HepG2 (cell line): ENCODE measurements around the gene LHB. TPM values are rescaled to one million over a fixed set of nuclear protein-coding genes. Genes with fewer than 3 reads are reported as not detected.
A peak's percentile ranks its signal among the peaks of the same experiment; 100 is the strongest.

Source experiments
- ARNT2 ChIP-seq: sonication (generic); formaldehyde crosslinking; IDR thresholded peaks from 2 replicates; pipeline ENCODE4 v1.8.0; 2022; ENCODE audit warnings: mild to moderate bottlenecking, low read depth, missing genetic modification reagents, moderate library complexity
- BATF2 ChIP-seq: sonication (generic); formaldehyde crosslinking; IDR thresholded peaks from 2 replicates; pipeline ENCODE4 v1.8.0; 2022; ENCODE audit warnings: mild to moderate bottlenecking, missing genetic modification reagents, moderate library complexity
- CREB1 ChIP-seq, 2 experiments: fragments of 450-650 bp in 1 of 2; IDR thresholded peaks; 2 replicates each; pipeline ENCODE4 v1.6.1; 2016 to 2017; ENCODE audit warnings: control low read depth in 1 of 2, mild to moderate bottlenecking in 1 of 2, missing compliant biosample characterization in 1 of 2, missing genetic modification characterization in 1 of 2
- DDIT3 ChIP-seq: sonication (generic); formaldehyde crosslinking; IDR thresholded peaks from 2 replicates; pipeline ENCODE4 v1.4.0; 2020; ENCODE audit warnings: mild to moderate bottlenecking, missing genetic modification reagents
- GATA4 ChIP-seq: sonication (generic); IDR thresholded peaks from 2 replicates; pipeline ENCODE4 v1.6.1; 2016; ENCODE audit warnings: antibody characterized with exemption, low read depth, borderline replicate concordance
- HIVEP1 ChIP-seq: sonication (generic); formaldehyde crosslinking; IDR thresholded peaks from 2 replicates; pipeline ENCODE4 v1.4.0; 2020; ENCODE audit warnings: mild to moderate bottlenecking, missing genetic modification reagents
- HNRNPK ChIP-seq: fragments of 200-400 bp; formaldehyde crosslinking; IDR thresholded peaks from 2 replicates; pipeline ENCODE4 v1.6.1; 2018; ENCODE audit warnings: low read length, low read depth, moderate library complexity, mild to moderate bottlenecking; ENCODE audit not compliant: poor library complexity, severe bottlenecking
- KDM2A ChIP-seq: sonication (generic); formaldehyde crosslinking; IDR thresholded peaks from 2 replicates; pipeline ENCODE4 v1.4.0; 2020; ENCODE audit warnings: low read depth, missing genetic modification reagents, borderline replicate concordance
- NCOR1 ChIP-seq: fragments of 200-600 bp; sonication (generic); IDR thresholded peaks from 2 replicates; pipeline ENCODE4 v1.7.0; 2017; ENCODE audit warnings: antibody characterized with exemption, low read length, borderline replicate concordance
- SOX6 ChIP-seq, 2 experiments: fragments of 450-650 bp in 1 of 2; sonication (generic) in 1 of 2; formaldehyde crosslinking in 1 of 2; IDR thresholded peaks; 2 replicates each; pipeline versions ENCODE4 v1.4.0 to v1.6.1; 2017 to 2020; ENCODE audit warnings: antibody characterized with exemption in 1 of 2, mild to moderate bottlenecking in 1 of 2, missing genetic modification reagents in 1 of 2
- TARDBP ChIP-seq: sonication (generic); formaldehyde crosslinking; IDR thresholded peaks from 2 replicates; pipeline ENCODE4 v1.8.0; 2022; ENCODE audit warnings: mild to moderate bottlenecking, missing genetic modification reagents
- TCF7L2 ChIP-seq: IDR thresholded peaks from 2 replicates; pipeline ENCODE4 v1.6.1; 2011; ENCODE audit warnings: mild to moderate bottlenecking, low read depth, low read length, moderate library complexity
- TEF ChIP-seq: sonication (generic); formaldehyde crosslinking; IDR thresholded peaks from 2 replicates; pipeline ENCODE4 v1.5.0; 2020; ENCODE audit warnings: missing genetic modification reagents
- TGIF2 ChIP-seq: IDR thresholded peaks from 2 replicates; pipeline ENCODE4 v1.6.1; 2016; ENCODE audit warnings: control low read depth, missing compliant biosample characterization
- ZC3H13 ChIP-seq: sonication (generic); formaldehyde crosslinking; IDR thresholded peaks from 2 replicates; pipeline ENCODE4 v1.8.1; 2023; ENCODE audit warnings: mild to moderate bottlenecking, missing genetic modification reagents, moderate library complexity
- ZC3H4 ChIP-seq: sonication (generic); formaldehyde crosslinking; IDR thresholded peaks from 2 replicates; pipeline ENCODE4 v1.4.0; 2020; ENCODE audit warnings: missing genetic modification reagents, borderline replicate concordance
- ZKSCAN5 ChIP-seq: sonication (generic); formaldehyde crosslinking; IDR thresholded peaks from 2 replicates; pipeline ENCODE4 v1.5.1; 2020; ENCODE audit warnings: mild to moderate bottlenecking, missing genetic modification reagents
- ZNF264 ChIP-seq: sonication (generic); formaldehyde crosslinking; IDR thresholded peaks from 2 replicates; pipeline ENCODE4 v1.4.0; 2020; ENCODE audit warnings: missing genetic modification reagents
- ZNF530 ChIP-seq: sonication (generic); formaldehyde crosslinking; IDR thresholded peaks from 2 replicates; pipeline ENCODE4 v1.5.0; 2020; ENCODE audit warnings: low read depth, mild to moderate bottlenecking, missing genetic modification reagents
- ZNF569 ChIP-seq: sonication (generic); formaldehyde crosslinking; IDR thresholded peaks from 2 replicates; pipeline ENCODE4 v1.5.0; 2020; ENCODE audit warnings: mild to moderate bottlenecking, missing genetic modification reagents, moderate library complexity, borderline replicate concordance
- ZNF629 ChIP-seq: sonication (generic); formaldehyde crosslinking; conservative IDR thresholded peaks from 2 replicates; pipeline ENCODE4 v1.5.0; 2020; ENCODE audit warnings: missing genetic modification reagents
- ZNF672 ChIP-seq: sonication (generic); formaldehyde crosslinking; IDR thresholded peaks from 2 replicates; pipeline ENCODE4 v1.8.1; 2022; ENCODE audit warnings: missing genetic modification reagents
- polyA plus RNA-seq, 8 experiments: library from polyadenylated mRNA; depleted of rRNA in 3 of 8; stranded (reverse) in 7 of 8; unstranded in 1 of 8; fragments of >200 nt; fragmentation: Illumina TruSeq in 4 of 8; extraction: Trizol in 4 of 8; gene quantifications; 2 replicates each; pipeline versions ENCODE4 v1.2.1 to v1.2.3, GENCODE V29; 2011 to 2016; ENCODE audit warnings: low read depth in 4 of 8, missing spikeins in 1 of 8, mixed read lengths in 1 of 8; ENCODE audit not compliant: insufficient read depth in 1 of 8
- total RNA-seq, 5 experiments: library from RNA; depleted of rRNA; stranded (reverse); fragments of >200 nt; fragmentation: Illumina TruSeq; extraction: Trizol; gene quantifications; 2 replicates each; pipeline ENCODE4 v1.2.3, GENCODE V29; 2016; ENCODE audit warnings: low read depth in 1 of 5
- TF ChIP-seq, protein P1 (sequence below): sonication (generic); formaldehyde crosslinking; IDR thresholded peaks from 2 replicates; pipeline ENCODE4 v1.5.0; 2020; ENCODE audit warnings: mild to moderate bottlenecking, missing genetic modification reagents, borderline replicate concordance

LHB gene
- total and polyA plus RNA-seq, 2 of the 13 experiments (the other 11 are each of a cell fraction or from before 2014, with no cell fraction given) = not detected

- peak; percentile 25; the same call in 1 of the 2 replicates for TF ChIP-seq ARNT2
- TF ChIP-seq ZNF530 (CRISPR knock-in tag) = no peak
- TF ChIP-seq NCOR1 = 0 out of 2 replicates have a peak, but pooled peaks have one; percentile 18
- TF ChIP-seq, protein P1, sequence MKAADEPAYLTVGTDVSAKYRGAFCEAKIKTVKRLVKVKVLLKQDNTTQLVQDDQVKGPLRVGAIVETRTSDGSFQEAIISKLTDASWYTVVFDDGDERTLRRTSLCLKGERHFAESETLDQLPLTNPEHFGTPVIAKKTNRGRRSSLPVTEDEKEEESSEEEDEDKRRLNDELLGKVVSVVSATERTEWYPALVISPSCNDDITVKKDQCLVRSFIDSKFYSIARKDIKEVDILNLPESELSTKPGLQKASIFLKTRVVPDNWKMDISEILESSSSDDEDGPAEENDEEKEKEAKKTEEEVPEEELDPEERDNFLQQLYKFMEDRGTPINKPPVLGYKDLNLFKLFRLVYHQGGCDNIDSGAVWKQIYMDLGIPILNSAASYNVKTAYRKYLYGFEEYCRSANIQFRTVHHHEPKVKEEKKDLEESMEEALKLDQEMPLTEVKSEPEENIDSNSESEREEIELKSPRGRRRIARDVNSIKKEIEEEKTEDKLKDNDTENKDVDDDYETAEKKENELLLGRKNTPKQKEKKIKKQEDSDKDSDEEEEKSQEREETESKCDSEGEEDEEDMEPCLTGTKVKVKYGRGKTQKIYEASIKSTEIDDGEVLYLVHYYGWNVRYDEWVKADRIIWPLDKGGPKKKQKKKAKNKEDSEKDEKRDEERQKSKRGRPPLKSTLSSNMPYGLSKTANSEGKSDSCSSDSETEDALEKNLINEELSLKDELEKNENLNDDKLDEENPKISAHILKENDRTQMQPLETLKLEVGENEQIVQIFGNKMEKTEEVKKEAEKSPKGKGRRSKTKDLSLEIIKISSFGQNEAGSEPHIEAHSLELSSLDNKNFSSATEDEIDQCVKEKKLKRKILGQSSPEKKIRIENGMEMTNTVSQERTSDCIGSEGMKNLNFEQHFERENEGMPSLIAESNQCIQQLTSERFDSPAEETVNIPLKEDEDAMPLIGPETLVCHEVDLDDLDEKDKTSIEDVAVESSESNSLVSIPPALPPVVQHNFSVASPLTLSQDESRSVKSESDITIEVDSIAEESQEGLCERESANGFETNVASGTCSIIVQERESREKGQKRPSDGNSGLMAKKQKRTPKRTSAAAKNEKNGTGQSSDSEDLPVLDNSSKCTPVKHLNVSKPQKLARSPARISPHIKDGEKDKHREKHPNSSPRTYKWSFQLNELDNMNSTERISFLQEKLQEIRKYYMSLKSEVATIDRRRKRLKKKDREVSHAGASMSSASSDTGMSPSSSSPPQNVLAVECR (CRISPR knock-in tag) = peak; percentile 41; the same call in 1 of the 2 replicates
- TF ChIP-seq HIVEP1 (CRISPR knock-in tag) = 0 out of 2 replicates have a peak, but pooled peaks have one; percentile 57
- TF ChIP-seq ZNF569 (CRISPR knock-in tag) = no peak
- peak; percentile 97 for TF ChIP-seq ZC3H4 (CRISPR knock-in tag)
- no peak for TF ChIP-seq SOX6 (IDR thresholded peaks at IDR 0.05)
- TF ChIP-seq SOX6 (CRISPR knock-in tag; IDR thresholded peaks at IDR 0.05) = peak; percentile 62
- peak; percentile 12; the same call in 1 of the 2 replicates for TF ChIP-seq TEF (CRISPR knock-in tag)
- TF ChIP-seq ZNF672 (CRISPR knock-in tag) = 0 out of 2 replicates have a peak, but pooled peaks have one; percentile 25
- 0 out of 2 replicates have a peak, but pooled peaks have one; percentile 6 for TF ChIP-seq ZNF264 (CRISPR knock-in tag)
- peak; percentile 82 for TF ChIP-seq KDM2A (CRISPR knock-in tag)
- peak; percentile 43; the same call in 1 of the 2 replicates for TF ChIP-seq TARDBP (CRISPR knock-in tag)
- TF ChIP-seq TCF7L2 = no peak
- 0 out of 2 replicates have a peak, but pooled peaks have one; percentile 5 for TF ChIP-seq ZNF629 (CRISPR knock-in tag)
- TF ChIP-seq BATF2 (CRISPR knock-in tag) = peak; percentile 21; the same call in 1 of the 2 replicates
- no peak for TF ChIP-seq ZKSCAN5
- no peak for TF ChIP-seq DDIT3
- peak; percentile 93 for TF ChIP-seq ZC3H13 (CRISPR knock-in tag)
- TF ChIP-seq CREB1 (IDR thresholded peaks at IDR 0.05) = no peak
- TF ChIP-seq CREB1 (CRISPR knock-in tag; IDR thresholded peaks at IDR 0.05) = peak; percentile 61
- no peak for TF ChIP-seq HNRNPK
- TF ChIP-seq TGIF2 = no peak; the same call in 1 of the 2 replicates
- TF ChIP-seq GATA4 = peak; percentile 58; the same call in 1 of the 2 replicates
Measured at GRCh38 chr19:48967346-48968178, 49.3 kb downstream of the LHB start (continued).
